Left cardiac atrium (tissue), 4 donors: ENCODE data around the gene ADGRV1. TPM values are rescaled to one million over a fixed set of nuclear protein-coding genes. Genes with fewer than 3 reads are reported as not detected.
A peak's percentile ranks its signal among the peaks of the same experiment; 100 is the strongest.

ENCODE experiments used
- ATAC-seq, 2 donors: fragments of 200-7000 bp; cut with Tn5 transposase; one replicate each; pipeline ENCODE4 v1.9.1; 2020; ENCODE audit warnings: mild to moderate bottlenecking in 2 of 2, moderate library complexity in 2 of 2
- DNase-seq: peaks from one replicate; pipeline ENCODE4 v3.0.0-alpha.2; 2020
- intact Hi-C, 2 donors: fragments of 100-400 bp; cut with DNase I; formaldehyde crosslinking; loops; one replicate each; pipeline versions ENCODE4 v1.14.1 to v1.15.1; 2022 to 2023
- total RNA-seq, 2 donors: library from RNA; stranded (reverse); fragmentation: NEBNext Ultra II Directional; extraction: Animal tissue kit (Norgen Biotek cat#: 25700); gene quantifications; one replicate each; pipeline ENCODE4 v1.2.1, GENCODE V29; 2021
- donor health status: DM: no; HTN: yes; CAD: no.
- donor health status: DM: no; HTN: yes; CAD: no; lungs with severe emphysema.
- donor health status: DM: yes; HTN: yes; CAD: no.
- donor health status: Dilated cardiomyopathy.

ADGRV1 gene
- total RNA-seq, 2 donors from 2014 or later, result 0.32 to 0.60 TPM

DNA sequence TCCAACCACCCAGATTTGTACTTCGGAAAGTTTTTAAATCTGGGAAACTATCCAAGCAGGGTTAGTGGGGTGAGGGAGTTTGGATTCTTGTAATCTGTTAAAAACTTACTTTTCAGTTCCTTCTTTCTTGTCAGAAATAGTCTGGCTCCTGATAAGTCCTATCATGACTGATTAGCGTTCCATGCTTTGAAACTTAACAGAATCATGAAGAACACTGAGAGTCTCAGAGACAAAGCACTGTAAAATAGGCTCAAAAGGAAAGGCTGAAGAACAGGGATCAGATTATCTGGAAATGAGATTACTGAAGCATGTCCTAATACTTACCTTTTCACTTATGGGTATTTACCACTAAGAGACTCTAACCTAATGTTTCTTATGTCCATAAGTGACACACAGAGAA lies 582.1 kb downstream of the ADGRV1 start:
- ATAC-seq, result no peak
- DNase-seq, result no peak
- intact Hi-C loops, result no loop called here

DNA sequence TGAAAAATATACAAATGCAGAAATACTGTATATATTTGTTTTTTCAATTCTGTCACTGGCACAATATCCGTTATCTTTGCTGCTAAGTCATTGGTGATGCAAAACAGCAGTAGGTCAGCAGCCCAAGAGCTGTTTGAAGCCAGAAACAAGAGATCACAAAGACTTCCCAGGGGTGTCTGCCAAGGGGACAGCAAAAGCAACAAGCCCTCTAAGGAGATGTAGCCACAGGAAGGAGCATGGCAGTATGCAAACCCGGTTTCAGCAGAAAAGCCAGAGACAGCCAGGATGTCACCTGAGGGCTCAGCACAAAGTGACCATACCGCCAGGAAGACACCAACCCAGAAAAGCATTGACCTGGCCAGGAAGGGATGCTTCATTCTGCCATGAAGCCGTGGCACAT lies 583.0 kb downstream of the ADGRV1 start:
- no peak for ATAC-seq
- intact Hi-C loops, result no loop called here
- DNase-seq, result no peak

DNA sequence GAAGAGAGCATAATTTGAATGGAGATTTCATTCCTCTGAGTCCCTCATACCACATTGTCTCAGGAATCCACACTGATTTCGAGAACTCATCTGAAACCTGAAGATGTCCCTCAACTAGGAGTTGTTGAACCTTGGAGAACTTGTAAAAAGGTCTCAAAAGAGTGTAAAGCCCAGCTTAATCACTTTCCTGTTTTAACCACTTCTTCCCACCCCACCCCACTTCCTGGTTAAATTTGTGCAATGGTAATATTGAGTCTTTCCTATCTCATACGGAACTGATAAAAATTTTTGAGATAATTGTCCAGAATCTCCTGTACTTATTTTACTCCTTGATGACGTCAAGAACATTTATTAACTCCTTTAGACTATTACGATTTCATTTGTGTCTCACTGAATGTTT lies 583.8 kb downstream of the ADGRV1 start:
- ATAC-seq, result no peak
- intact Hi-C loops, result no loop called here
- DNase-seq, result no peak

DNA sequence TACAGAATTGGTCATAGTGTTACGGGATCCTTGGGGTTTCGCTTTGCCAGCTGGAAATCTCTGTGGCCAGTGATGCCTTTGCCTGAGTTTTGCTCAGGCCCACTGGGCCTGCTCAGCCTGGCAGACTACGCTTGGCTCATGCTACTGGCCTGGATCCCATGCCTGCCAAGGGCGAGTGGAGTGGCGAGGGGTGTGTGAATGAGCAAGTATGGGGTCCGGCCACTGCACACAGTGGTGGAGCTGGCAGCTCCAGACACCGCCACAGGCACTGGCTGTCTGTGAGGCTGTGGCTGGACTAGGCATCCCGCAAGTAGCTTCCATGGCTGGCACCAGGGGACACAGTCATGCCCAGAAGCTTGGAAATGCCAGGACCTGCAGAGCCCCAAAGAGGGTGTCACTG lies 584.2 kb downstream of the ADGRV1 start:
- intact Hi-C loops, result no loop called here
- peak in 1 of 2 donors; percentile 80 for ATAC-seq
- no peak for DNase-seq

GRCh38 chr5:91143840-91144239 lies 585.2 kb downstream of the ADGRV1 start:
- no peak for DNase-seq
- ATAC-seq, result no peak
- intact Hi-C loops, result no loop called here

DNA sequence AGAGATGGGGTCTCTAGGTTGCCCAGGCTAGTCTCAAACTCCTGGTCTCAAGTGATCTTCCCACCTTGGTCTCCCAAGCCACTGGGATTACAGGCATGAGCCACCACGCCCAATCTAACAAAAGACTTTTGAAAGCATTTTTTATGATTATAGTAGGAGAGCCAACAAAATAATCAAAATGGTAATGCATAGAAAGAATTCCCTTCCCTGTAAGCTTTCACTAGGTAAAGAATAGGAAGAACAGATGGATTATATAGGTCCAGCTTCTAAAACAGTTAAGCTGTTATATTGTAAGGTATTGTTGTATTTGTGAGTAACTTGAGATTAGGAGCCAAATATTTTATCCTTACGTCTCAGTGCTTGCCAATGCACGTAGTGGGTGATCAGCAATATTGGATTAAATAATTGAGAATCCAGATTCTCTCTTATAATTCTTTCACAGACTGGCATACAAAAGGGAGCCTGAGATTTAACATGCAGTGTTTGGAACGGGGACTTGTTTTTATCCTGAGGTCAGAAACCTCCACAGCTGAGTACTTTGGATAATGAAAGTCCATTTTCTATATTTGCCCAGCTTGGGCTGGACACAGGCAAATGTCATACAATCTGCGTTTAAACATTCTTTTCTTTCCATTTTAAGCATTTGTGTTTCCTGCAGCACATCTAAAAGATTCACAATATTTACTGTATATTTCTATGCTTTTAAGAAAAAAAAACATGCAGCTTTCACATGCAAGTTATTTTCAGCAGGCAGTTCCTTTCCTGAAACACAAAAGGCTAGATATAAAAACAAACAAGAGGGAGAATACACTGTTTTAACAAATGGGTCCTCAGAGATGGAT lies 586.1 kb downstream of the ADGRV1 start:
- intact Hi-C loops, result no loop called here
- ATAC-seq (no peak), DNase-seq (no peak)

GRCh38 chr5:91145333-91145620 lies 586.7 kb downstream of the ADGRV1 start:
- ATAC-seq (peak; percentile 24 to 36), DNase-seq (no peak)
- intact Hi-C loops, result no loop called here

DNA sequence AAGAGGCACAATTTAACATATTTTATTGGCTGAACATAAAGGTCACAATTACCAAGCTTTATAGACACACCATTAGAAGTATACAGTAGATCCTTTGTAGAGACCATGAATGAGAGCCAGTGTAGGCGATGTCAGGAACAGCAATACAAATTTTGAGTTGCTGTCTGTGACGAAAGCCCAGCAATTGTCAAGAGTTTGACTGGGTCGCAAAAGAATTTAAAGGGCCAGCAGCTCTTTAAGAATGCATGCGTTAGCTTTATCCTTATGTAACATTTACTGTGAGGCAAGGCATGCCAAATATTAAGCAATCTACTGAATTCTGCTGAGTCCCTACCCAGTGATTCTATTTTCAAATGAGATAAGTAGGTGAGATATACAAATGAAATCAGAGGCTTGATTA lies 587.6 kb downstream of the ADGRV1 start:
- intact Hi-C loops, result no loop called here
- ATAC-seq (peak in 1 of 2 donors; percentile 46), DNase-seq (no peak)

GRCh38 chr5:91146905-91147600 lies 588.5 kb downstream of the ADGRV1 start:
- DNase-seq, result no peak
- peak in 1 of 2 donors; percentile 62 for ATAC-seq
- intact Hi-C loops, result no loop called here

- DNase-seq, result no peak
- peak in 1 of 2 donors; percentile 40 for ATAC-seq
- intact Hi-C loops, result loop anchor here in 1 of 2 donors (5.0 kb wide), 1 partner anchor 38 kb away; no protein-coding TSS in a partner anchor
Measured at GRCh38 chr5:91150234-91150633, 591.6 kb downstream of the ADGRV1 start.

- intact Hi-C loops, result loop anchor here in 1 of 2 donors (5.0 kb wide), 1 partner anchor 38 kb away; no protein-coding TSS in a partner anchor
- ATAC-seq (no peak), DNase-seq (no peak)
Measured at GRCh38 chr5:91150636-91151035, 592.0 kb downstream of the ADGRV1 start.

- DNase-seq (peak; percentile 40), ATAC-seq (peak; percentile 92)
- intact Hi-C loops, result loop anchor here in 1 of 2 donors (5.0 kb wide), 1 partner anchor 40 kb away; no protein-coding TSS in a partner anchor
Measured at GRCh38 chr5:91151947-91152346, 593.4 kb downstream of the ADGRV1 start.

DNA sequence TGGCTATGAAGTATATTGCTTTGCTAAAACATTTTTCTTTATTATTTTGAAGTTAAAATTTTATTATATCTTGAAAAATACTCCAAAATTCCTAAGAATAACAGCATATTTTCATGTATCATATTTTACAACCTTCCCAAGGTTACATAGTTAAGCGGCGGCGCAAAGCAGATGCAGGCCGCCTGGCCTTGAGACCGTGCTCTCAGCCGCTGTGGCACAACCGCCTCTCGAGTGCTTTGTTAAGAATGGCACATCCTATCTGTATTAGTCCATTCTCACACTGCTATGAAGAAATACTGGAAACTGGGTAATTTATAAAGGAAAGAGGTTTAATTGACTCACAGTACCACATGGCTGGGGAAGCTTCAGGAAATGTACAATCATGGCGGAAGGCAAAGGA lies 595.7 kb downstream of the ADGRV1 start:
- no peak for DNase-seq
- no peak for ATAC-seq
- intact Hi-C loops, result loop anchor here in 1 of 2 donors (5.0 kb wide), 1 partner anchor 42 kb away; no protein-coding TSS in a partner anchor

- ATAC-seq (no peak), DNase-seq (no peak)
- intact Hi-C loops, result no loop called here
Measured at GRCh38 chr5:91155274-91155673, 596.7 kb downstream of the ADGRV1 start.

GRCh38 chr5:91156242-91156641 lies 597.6 kb downstream of the ADGRV1 start:
- intact Hi-C loops, result no loop called here
- ATAC-seq (no peak), DNase-seq (no peak)

DNA sequence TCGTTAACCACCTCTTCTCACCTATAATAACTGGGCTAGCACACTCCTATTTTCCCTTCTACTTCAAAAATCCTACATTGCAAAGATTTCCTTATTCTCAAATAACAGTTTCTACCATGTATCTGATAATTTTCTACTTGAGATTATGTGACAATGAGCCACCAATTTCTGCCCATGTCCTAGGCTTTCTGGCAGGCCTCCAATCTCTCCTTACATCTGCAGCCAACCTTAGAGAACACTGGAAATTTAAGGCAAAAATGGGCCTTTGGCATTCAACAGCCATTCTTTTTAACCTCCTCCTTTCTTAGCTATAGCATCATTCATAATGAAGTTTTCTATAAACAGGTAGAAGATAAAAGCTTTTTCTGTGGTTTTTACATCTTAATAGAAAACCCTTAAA lies 599.4 kb downstream of the ADGRV1 start:
- ATAC-seq (no peak), DNase-seq (no peak)
- intact Hi-C loops, result no loop called here

DNA sequence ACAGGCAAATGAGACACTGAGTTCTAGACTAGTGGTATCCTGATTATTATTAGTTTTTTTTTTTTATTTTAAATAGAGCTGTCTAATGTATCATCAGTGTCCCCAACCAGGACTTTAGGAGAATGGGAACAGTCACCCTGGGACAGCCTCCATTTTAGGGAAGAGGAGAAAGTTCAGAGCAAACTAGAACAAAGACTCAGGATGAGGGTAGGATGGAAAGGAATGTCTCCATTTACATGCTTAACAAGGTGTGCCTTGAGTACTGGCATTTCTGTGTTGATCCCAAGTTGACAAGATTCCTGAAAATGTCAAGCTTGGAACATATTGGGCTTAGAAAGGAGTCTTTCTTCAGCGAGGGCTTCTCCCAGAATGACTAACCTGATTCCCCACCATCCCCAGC lies 601.0 kb downstream of the ADGRV1 start:
- no peak for ATAC-seq
- no peak for DNase-seq
- intact Hi-C loops, result no loop called here

DNA sequence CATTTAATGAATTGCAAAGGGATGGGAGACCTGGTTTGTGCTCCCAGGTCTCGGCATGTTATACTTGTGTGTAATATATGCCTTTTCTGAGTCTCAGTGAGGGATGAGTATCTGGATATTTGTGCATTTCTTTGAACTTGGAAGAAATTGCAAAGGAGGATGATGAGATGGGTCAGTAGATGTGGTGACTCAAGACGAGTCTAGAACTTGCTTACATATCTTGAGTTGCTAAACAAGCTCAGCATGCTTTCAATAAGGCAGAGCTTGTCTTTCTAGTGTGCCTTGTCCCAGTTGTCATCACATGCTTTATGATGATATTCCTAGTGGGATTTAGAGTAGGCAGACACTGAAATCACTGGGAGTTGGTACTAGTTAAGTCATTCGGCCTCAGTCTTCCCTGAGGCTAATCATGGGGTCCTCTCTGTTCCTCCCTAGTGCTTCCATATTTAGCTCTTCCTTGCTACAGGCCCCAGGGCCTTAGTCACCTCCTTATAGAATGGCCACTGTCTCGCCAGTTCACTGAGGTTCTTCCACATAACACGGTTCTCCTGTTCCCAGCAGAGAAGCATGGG lies 602.2 kb downstream of the ADGRV1 start:
- ATAC-seq (no peak), DNase-seq (no peak)
- intact Hi-C loops, result no loop called here

DNA sequence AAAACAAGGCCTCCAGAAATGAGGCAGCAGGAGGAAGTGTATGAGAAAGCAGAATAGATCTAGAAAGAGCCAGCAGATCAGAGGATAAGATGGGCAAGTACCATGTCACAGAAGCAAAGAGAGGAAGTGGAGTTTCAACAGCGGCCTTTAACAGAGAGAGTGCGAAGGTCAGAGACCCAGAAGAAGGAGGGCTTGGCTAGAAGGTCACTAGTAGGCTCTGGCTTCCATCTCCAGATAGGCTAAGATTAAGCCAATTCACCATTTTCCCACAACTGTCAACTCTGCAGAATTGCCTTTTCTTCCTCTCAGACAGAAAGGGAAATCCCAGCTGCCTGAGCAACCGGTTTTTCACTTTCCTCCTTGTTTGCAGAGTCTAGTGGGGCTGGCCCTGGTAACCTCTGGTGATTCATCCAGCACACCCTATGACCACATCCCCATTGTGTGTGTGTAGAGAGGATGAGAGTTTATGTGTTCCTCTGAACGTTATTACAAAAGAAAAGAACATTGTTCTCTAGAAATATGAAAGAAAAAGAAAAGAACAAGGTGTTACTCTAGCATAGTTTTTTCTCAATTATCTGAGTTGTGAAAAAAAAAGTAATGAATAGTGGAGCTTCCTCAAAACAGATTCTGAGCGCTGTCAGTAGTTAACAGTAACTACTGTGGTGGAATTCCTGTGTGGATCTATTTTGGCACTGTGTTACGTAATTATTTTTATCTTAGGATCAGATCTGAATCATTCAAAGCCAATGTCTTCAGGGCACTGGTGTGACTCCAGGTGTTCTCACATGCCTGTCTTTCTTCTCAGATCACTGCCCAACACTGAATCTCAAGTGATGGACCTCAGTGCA lies 604.2 kb downstream of the ADGRV1 start:
- peak; percentile 87 to 98 for ATAC-seq
- intact Hi-C loops, result no loop called here
- peak; percentile 65 for DNase-seq
